GM10248 (cell line): ENCODE measurements around the gene AQP10.

Experiments used
- CTCF ChIA-PET: fragments of 300-600 bp; sonication (Branson Sonifier 250); formaldehyde crosslinking; extraction: SDS; loops from one replicate; lab custom pipeline; 2021; ENCODE audit warnings: antibody characterized with exemption; lab: Yijun Ruan, JAX
- POLR2A ChIA-PET: fragments of 350-650 bp; sonication (Branson Sonifier 250); formaldehyde crosslinking; extraction: SDS; loops from one replicate; lab custom pipeline; 2020; ENCODE audit warnings: antibody characterized with exemption; lab: Yijun Ruan, JAX
- DNase-seq: peaks from one replicate; pipeline ENCODE4 v3.0.0; 2012; ENCODE audit errors: extremely low spot score
- TF ChIP-seq, protein P1 (sequence below): IDR thresholded peaks from 2 replicates; pipeline ENCODE4 v1.5.1; 2012; ENCODE audit warnings: mild to moderate bottlenecking, low read depth; ENCODE audit errors: extremely low read depth, missing control alignments, control extremely low read depth

Gene AQP10

DNA sequence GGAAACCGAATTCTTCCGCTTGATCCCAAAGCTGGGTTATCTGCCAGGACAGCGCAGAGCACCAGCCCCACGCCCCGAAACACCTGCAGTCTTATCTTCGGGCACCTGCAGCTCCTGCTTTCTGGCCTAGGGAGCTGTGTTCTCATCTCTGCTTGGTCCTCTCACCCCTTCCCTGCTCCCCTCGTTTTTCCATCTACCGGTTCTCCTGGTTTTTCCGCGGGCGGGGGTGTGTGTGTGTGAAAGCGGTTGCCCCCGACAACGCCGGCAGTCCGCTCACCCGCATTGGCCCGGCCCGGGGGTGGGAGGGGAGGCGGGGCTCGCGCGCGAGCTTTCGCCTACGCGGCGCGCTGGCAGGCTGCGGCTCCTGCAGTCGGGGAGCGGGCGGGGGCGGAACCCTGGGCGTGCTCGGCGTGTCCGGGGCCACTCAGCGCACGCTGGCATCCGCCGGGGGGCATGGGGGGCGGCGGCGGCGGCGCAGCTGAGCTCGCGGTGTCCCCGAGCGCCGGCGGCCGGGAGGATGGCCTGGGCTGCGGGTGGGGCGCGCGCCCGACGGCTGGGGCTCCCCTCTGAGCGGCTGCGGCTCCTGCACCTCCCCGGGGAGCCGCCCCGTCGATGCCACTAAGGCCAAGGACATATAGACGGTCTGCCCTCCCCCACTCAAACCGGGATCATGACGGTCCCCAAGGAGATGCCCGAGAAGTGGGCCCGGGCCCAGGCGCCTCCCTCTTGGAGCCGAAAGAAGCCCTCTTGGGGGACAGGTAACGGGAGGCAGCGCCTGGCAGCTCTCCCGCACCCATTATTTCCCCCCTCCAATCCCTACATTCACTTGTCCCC, 7.6 kb downstream of the AQP10 start:
- ChIA-PET POLR2A (no interaction called here), CTCF (interaction anchor here (0.7 to 15.6 kb wide), 10 partner anchors 6 to 218 kb away, joined by 3 to 211 read pairs (median 6); no protein-coding TSS in a partner anchor)
- TF ChIP-seq, protein P1, sequence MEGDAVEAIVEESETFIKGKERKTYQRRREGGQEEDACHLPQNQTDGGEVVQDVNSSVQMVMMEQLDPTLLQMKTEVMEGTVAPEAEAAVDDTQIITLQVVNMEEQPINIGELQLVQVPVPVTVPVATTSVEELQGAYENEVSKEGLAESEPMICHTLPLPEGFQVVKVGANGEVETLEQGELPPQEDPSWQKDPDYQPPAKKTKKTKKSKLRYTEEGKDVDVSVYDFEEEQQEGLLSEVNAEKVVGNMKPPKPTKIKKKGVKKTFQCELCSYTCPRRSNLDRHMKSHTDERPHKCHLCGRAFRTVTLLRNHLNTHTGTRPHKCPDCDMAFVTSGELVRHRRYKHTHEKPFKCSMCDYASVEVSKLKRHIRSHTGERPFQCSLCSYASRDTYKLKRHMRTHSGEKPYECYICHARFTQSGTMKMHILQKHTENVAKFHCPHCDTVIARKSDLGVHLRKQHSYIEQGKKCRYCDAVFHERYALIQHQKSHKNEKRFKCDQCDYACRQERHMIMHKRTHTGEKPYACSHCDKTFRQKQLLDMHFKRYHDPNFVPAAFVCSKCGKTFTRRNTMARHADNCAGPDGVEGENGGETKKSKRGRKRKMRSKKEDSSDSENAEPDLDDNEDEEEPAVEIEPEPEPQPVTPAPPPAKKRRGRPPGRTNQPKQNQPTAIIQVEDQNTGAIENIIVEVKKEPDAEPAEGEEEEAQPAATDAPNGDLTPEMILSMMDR = no peak
- DNase-seq = peak; percentile 85

DNA sequence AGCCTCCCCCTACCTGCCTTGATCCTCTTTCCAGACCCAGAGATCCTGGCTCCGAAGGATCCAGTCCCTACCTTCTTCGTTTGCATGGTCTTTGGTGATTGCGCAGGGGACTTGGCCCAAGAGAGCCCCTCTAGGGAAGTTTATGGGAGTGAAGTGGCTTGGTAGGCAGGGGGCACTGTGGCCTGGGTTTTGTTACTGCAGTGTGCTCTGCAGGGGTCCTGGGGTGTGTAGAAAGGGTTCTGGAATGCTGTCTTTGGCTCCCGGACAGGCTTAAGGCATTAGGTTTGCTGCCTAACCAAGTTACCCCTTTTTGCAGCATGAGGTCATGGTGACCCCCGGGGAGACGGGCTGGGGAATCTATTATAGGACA, 8.2 kb downstream of the AQP10 start:
- ChIA-PET CTCF (interaction anchor here (0.8 to 15.6 kb wide), 6 partner anchors 18 to 217 kb away, joined by 3 to 211 read pairs (median 4); no protein-coding TSS in a partner anchor), POLR2A (no interaction called here)
- no peak for DNase-seq
- TF ChIP-seq, protein P1 = no peak

DNA sequence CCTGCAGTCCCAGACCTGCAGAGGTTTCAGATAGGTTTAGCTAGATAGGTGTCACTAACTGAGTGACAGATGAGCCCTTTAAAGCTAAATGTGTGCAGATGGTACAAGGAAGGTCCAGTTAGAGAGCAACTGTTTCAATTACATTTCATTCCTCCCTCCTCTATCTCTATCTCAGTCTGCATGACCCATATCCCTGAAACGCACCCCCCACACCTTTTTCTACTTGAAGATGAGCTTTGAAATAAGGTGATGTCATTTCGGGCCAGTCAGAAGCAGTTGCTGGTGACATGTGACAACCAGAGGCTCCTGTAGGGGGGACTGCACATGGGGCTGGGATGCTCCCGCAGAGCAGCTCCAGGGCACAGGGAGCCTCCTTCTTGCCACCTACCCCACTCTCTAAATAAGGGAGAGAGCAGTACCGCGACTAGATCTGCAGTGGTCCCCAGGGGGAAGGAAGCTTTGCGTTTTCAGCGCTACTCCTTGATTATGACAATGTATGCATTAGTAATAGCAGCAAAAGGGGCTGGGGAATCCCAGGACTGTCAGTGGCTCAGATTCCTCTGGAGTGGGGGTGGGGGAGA, 8.7 kb downstream of the AQP10 start:
- TF ChIP-seq, protein P1 = no peak
- POLR2A ChIA-PET = no interaction called here
- DNase-seq = no peak
- CTCF ChIA-PET = interaction anchor here (0.8 to 15.6 kb wide), 6 partner anchors 18 to 217 kb away, joined by 3 to 211 read pairs (median 4); no protein-coding TSS in a partner anchor

DNA sequence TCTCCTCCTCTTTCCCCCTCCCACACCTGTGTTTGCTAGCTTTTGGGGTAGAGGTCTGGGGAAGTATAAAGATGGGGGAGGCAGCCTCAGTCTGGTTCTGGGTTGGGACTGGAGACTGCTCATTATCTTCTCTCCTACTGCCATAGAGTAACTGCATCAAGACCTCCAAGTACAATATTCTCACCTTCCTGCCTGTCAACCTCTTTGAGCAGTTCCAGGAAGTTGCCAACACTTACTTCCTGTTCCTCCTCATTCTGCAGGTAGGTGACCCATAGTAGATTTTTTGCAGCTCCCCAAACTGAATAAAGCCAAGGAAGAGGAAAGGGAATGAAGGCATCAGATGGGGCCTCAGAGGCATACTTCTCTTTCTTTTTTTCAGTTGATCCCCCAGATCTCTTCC, 9.8 kb downstream of the AQP10 start:
- ChIA-PET POLR2A (no interaction called here), CTCF (interaction anchor here (2.2 to 15.6 kb wide), 3 partner anchors 17 to 216 kb away, joined by 5 to 211 read pairs (median 7); no protein-coding TSS in a partner anchor)
- no peak for DNase-seq
- TF ChIP-seq, protein P1 = no peak

DNA sequence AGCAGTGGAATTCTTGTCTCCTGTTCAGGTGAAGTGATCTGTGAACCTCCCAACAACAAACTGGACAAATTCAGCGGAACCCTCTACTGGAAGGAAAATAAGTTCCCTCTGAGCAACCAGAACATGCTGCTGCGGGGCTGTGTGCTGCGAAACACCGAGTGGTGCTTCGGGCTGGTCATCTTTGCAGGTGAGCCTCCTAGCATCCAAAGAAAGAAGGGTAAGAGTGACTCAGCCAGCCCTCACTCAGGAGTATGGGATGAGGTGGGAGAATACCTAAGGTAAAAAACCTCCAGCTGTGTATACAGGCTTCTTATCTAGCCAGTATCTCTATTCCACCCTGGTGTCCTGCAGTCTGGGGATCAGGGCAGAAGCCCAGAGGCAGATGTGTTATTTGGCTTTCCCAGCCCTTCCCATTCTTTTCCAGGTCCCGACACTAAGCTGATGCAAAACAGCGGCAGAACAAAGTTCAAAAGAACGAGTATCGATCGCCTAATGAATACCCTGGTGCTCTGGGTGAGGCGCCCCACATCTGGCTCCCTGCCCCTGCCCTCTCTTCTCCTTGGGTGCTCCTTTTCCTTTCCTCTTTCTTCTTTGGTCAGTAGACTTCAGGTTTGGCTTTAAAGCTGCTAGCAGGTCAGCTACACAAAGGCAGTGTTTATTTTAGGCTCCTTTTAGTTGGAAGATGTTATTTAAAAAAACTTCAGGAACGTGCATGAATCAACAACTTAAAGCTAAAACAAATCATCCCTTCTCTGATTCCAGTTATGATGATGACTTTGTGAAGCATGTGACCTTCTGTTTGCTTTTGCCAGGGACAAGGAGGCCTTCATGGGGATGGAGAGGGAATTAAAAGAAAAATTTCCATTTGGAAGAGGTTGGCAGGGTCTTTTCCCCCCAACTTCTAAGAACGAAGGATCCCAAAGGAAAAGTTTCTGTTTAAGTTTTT, 13.5 kb downstream of the AQP10 start:
- POLR2A ChIA-PET = interaction anchor here (0.6 kb wide), 1 partner anchor 336 kb away, joined by 3 read pairs; no protein-coding TSS in a partner anchor
- CTCF ChIA-PET = interaction anchor here (0.5 to 15.6 kb wide), 53 partner anchors 11 to 824 kb away, joined by 3 to 211 read pairs (median 5); partner anchors contain the start of genes AQP10, ATP8B2, HAX1 and RAB13
- no peak for DNase-seq
- TF ChIP-seq, protein P1 = no peak
